HG02981 (cell line): Measurements from ENCODE around the gene CACNB2.
A peak's percentile ranks its signal among the peaks of the same experiment; 100 is the strongest.

Experiments
- ATAC-seq: cut with Tn5 transposase; IDR thresholded peaks from one replicate; pipeline ENCODE4 v1.9.1; 2021; ENCODE audit warnings: mild to moderate bottlenecking, moderate library complexity; ENCODE audit not compliant: unreplicated experiment

Gene CACNB2

GRCh38 chr10:18328941-18329340, 188.7 kb downstream of the CACNB2 start:
- ATAC-seq: no peak

- no peak for ATAC-seq
These were observed 191.8 kb downstream of the CACNB2 start for GRCh38 chr10:18332048-18332447.

DNA sequence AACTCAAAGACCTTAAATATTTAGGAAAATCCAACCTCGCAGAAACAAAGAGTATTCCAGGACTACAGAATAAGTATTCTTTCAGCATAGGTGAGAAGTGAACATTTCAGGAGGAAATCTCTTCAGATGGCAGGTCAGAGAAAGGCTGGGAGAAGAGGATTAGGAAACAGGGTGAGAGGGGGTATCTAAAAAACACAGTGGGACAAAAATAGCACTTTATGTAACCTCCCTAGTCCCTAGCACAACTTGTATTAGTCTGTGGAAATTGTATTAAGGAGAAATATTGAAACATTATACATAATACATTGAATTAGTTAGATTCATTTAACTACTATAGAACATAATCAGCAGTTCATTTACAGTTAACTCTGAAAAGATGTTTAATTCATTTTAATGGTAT, 192.3 kb downstream of the CACNB2 start:
- no peak for ATAC-seq

DNA sequence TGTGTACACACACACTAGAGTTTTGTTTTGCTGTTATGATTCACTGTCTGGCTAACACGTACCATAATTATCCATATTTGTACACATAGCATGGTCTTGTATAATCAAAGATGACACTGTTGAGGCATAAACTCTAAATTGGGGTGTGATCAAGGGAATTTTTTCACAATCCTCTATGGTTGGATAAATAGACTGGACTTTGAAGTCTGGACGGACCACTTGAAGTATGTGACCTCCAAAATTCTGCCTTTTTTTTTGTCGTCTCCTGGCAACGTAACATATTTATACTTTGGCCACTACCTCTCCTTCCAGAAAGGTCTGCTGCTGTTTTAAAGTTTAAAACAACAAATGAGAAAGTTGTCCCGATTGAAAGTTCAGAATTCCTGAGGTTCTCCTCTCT, 193.4 kb downstream of the CACNB2 start:
- no peak for ATAC-seq

- ATAC-seq: no peak
These were observed 194.1 kb downstream of the CACNB2 start for GRCh38 chr10:18334116-18334867.

- no peak for ATAC-seq
These were observed 200.3 kb downstream of the CACNB2 start for GRCh38 chr10:18340496-18341051.

DNA sequence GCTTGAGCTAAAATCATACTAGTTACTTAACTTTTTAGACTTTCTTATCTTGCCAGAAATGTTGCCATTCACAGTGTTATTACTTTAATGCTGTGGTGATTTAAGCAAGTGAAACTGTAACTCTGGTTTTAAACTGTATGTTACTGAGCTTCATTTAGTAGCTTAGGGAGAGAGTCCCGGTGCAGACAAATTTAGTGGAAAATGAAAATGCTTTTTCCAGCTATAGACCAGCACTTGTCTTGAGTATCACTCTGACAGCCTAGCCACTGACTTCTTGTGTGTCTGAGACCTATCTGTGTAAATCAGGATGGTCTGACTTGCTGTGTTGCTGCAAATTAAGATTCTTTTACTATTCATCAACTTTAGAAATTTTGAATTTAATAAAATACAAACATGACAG, 200.8 kb downstream of the CACNB2 start:
- no peak for ATAC-seq

GRCh38 chr10:18343573-18343972, 203.3 kb downstream of the CACNB2 start:
- no peak for ATAC-seq

DNA sequence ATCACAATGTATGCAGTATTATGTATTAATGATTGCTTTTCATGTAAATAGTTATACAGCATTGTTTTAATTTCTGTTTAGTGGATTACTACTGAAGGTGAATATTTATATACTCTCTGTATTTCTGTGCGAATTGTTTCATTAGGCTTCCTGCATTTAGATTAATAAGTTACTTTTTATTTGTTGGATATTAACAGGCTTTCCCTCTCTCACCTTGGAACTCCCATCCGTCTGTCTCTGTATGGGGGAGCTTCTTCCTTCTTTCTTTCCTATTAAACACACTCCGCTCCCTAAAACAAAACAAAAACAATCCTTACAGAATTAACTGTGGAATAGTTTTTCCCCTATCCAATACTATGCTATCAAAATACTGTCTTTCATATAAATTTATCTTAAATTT, 205.1 kb downstream of the CACNB2 start:
- ATAC-seq: no peak

DNA sequence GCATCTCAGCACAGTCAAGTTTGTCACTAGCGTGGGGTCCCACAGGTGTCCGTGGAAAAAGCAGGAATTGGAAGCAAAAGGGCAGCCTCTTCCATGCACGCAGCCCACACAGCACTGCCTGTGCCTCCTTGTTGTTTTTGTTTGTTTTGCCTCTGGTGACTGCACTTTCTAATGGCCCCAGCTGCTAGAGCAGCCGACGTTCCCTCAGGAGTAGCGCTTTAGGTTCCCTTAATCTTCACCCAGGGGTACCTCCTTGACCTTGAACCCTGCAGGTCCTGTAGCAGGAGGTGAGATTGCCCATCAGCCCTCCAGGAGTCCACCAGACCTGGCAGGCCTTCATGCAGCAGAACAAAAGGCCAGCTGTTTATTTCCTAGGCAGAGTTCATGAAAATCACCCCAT, 210.1 kb downstream of the CACNB2 start:
- ATAC-seq: no peak

DNA sequence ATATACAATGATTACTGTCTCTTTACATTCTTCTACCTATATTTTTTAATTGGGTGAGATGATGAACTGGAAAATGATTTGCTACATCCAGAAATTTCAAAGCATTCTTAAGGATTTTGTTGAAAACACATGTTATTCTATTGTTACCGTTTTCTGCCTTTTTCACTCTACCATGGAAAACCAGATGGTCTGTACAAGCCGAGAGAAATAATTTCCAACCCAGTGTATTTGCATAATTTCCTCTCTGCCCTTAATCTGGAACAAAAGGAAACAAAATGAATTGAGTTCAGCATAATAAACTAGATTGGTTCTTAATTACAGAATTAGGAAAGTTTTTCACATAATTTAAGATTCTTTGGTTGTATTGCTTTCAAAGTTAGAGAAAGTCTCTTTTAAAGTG, 211.2 kb downstream of the CACNB2 start:
- no peak for ATAC-seq

DNA sequence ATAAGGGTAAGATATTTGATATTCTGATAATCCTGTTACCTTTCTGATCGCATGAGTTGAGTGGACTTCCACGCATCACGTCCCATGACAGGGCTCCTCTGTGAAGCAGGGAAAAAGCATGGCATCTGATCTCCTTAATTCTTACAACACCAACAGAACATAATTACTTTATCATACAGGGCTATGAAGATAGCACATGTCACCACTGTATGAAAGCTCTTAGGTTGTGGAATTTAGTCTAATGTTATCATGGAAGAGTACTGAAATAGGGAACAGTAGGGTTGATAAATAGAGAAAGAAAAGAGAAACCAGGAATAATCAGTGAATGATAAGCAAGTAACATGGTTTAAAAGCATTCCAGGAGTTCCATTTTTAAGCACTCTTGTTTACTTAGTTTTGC, 212.0 kb downstream of the CACNB2 start:
- no peak for ATAC-seq

GRCh38 chr10:18359812-18360211, 219.6 kb downstream of the CACNB2 start:
- no peak for ATAC-seq

DNA sequence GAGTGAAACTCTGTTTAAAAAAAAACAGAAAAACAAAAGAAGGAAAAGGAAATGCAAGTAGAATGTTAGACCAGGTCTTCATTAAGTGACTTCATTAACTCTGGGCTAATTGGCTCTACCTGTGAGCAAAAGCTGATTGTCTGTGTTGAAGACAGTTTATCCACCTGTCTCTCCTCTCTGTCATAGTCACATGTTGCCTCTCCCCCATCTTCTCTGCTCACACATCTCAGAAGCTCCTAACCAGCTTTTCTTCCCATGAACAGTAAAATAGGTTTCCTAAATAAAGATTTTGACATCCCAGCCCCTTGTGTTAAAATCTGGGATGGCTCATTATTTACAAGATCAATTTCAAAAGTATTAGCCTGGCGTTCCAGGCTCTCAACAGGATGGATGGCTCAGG, 222.7 kb downstream of the CACNB2 start:
- no peak for ATAC-seq

DNA sequence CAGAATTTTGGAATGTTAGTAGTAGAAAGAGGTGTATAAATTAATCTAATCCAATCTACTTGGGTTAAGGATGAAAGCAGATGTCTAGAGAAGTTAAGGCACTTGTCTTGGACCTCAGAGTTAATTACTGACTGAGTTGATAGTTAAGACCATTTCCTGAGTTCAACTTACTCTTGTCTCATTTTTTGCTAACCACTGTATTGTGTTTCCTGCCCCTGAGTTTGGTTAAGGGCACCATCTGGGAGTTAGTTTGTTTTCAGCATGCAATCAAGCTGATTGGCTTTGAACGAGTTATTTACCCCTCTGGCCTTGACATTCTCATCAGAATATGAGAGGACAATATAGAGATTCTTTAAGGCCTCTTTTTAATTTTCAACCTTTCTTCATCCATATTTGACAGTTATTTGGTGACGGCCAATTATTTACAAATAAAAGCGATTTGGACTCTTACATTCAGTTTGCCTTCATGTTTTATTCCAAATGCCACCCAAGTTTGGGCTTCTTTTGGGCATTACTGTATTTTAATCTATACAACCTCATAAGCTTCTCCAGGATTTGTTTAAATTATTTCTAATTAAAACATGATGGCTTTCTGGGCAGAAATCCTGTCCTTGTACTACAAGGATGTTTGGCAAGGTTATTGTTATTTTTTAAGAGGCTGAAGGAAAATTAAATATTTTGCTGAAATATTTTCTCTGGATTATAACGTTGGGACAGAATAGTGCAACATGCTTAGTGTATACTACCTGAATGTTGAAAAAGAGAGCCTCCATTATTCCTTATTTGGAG, 225.0 kb downstream of the CACNB2 start:
- ATAC-seq: peak; percentile 84

GRCh38 chr10:18367840-18368239, 227.6 kb downstream of the CACNB2 start:
- no peak for ATAC-seq

GRCh38 chr10:18368273-18368672, 228.0 kb downstream of the CACNB2 start:
- ATAC-seq: no peak

DNA sequence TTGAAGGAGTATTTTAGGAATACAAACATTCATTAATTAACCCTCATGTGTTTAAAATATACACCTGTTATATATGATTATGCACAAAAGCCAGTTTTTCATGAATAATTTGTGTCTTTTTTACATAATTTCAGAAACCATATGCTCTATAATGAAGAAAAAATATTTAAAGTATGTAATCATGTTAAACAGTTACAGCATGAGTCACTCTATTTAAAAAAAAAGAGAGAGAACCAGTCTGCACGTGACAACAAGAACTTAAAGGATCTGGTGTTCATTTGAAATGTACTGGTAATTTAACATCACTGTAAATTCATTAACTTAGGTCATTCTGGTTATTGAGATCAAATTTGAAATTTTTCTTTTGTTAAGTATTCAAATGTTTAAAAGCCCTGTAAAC, 228.5 kb downstream of the CACNB2 start:
- no peak for ATAC-seq

DNA sequence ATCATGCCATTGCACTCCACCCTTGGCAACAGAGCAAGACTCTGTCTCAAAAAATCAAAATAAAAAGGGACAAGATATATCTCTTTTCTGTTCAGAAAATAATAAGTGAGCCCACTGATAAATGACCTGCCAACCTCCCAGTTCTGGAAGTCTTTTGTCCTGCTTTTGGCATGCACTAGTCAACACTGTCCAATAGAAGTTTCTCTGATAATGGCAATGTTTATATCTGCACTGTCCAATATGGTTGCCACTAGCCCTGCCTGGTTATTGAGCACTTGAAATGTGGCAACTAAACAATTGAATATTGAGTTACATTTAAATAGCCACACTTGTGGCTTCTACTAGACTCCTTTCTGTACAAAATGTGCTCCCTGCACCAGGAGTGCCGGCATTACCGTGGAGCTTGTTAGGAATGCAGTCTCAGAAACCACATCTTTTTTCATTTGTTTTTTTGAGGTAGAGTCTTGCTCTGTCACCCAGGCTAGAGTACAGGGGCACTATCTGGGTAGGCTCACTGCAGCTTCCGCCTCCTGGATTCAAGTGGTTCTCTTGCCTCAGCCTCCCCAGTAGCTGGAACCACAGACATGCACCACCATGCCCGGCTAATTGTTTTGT, 229.7 kb downstream of the CACNB2 start:
- ATAC-seq: no peak

DNA sequence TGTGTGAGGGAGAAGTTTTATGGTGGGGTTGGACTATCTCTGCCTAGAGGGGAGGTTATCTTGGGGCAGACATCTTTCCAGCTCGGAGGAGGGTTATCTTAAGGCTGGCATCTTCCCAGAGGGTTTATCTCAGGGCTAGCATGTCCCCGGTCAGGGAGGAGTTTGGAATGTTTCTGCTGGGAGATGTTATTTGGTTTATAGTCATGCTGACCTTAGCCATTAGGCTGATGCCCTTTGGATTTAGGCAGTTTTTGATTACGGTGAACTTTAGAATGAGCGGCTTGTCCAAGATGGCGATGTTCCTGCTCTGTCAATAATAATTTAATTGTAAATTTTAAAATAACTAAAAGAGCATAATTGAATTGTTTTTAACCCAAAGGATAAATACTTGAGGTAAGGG, 236.4 kb downstream of the CACNB2 start:
- ATAC-seq: no peak

DNA sequence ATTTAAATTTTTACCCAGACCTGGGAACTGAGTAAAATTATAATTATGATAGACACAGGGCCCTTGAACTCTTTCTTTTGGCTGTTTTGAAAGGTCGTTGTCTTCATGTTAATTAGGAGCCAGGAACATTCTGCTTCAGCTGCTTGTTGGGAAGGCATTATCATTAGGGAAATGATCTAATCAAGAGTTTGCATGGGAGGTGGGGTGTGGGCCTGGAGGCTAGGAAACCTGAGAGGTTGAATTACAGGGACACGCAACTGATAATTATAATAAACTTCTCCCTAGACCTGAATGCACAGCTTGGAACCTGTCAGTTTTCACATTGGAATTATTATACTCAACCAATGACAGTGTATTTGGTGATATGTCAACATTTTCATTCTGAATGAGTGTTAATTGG, 237.7 kb downstream of the CACNB2 start:
- ATAC-seq: no peak

- ATAC-seq: no peak
These were observed 238.5 kb downstream of the CACNB2 start for GRCh38 chr10:18378766-18379165.
